Ovary (tissue), 9 donors: ENCODE measurements around the gene ATF6. TPM values are rescaled to one million over a fixed set of nuclear protein-coding genes. Genes with fewer than 3 reads are reported as not detected.

ENCODE experiments used
- DNase-seq, 5 donors: peaks; one replicate each; pipeline ENCODE4 v3.0.0-alpha.2; 2019 to 2020
- H3K27ac ChIP-seq, 2 donors: fragments of 200-600 bp; one replicate each; pipeline versions ENCODE4 v1.5.1 to v1.8.0; 2019 to 2022
- H3K27me3 ChIP-seq: fragments of 200-600 bp; one replicate; pipeline ENCODE4 v1.8.0; 2022
- H3K36me3 ChIP-seq: fragments of 200-600 bp; sonication (generic); one replicate; pipeline ENCODE4 v1.5.1; 2019
- H3K4me1 ChIP-seq: one replicate; pipeline ENCODE4 v1.8.1; 2013; ENCODE audit warnings: mild to moderate bottlenecking, moderate library complexity; ENCODE audit not compliant: insufficient read depth
- H3K4me3 ChIP-seq: fragments of 200-600 bp; sonication (generic); one replicate; pipeline ENCODE4 v1.5.1; 2017
- H3K9me3 ChIP-seq, 2 donors: fragments of 200-600 bp in 1 of 2; sonication (generic) in 1 of 2; one replicate each; pipeline versions ENCODE4 v1.5.1 to v1.8.1; 2013 to 2019; ENCODE audit warnings: mild to moderate bottlenecking in 1 of 2, moderate library complexity in 1 of 2
- CTCF ChIP-seq, 3 donors: fragments of 450-650 bp in 2 of 3; fragments of 200-600 bp in 1 of 3; IDR thresholded peaks; one replicate each; pipeline versions ENCODE4 v1.5.1 to v1.8.0; 2016 to 2022; ENCODE audit warnings: antibody characterized with exemption in 3 of 3, mild to moderate bottlenecking in 1 of 3
- EP300 ChIP-seq: sonication (generic); formaldehyde crosslinking; IDR thresholded peaks from one replicate; pipeline ENCODE4 v1.6.1; 2017; ENCODE audit warnings: antibody characterized with exemption
- POLR2A ChIP-seq: fragments of 450-650 bp; IDR thresholded peaks from one replicate; pipeline ENCODE4 v1.6.1; 2017; ENCODE audit warnings: antibody characterized with exemption, mild to moderate bottlenecking, moderate library complexity
- WGBS, 3 donors: extraction: QIAGEN DNeasy Blood & Tissue Kit in 1 of 3; methylation state at CpG; one replicate each; pipeline versions ENCODE4 v1.1.5 to v1.1.7; 2013 to 2017; 5-methylcytosine and 5-hydroxymethylcytosine counted together
- intact Hi-C, 4 donors: fragments of 100-400 bp; cut with DNase I; formaldehyde crosslinking; loops; one replicate each; pipeline versions ENCODE4 v1.11.0 to v1.15.1; 2022 to 2023
- polyA plus RNA-seq, 2 donors: library from polyadenylated mRNA; stranded (reverse); fragments of 200-250 nt in 1 of 2; fragments of 350-450 nt in 1 of 2; fragmentation: Illumina TruSeq in 1 of 2; extraction: RNeasy Lipid Tissue Mini Kit (QIAGEN cat#74804) in 1 of 2; gene quantifications; one replicate each; pipeline ENCODE4 v1.2.3, GENCODE V29; 2013 to 2014
- total RNA-seq, 7 donors: library from RNA; depleted of rRNA in 2 of 7; stranded (reverse); fragments of >200 nt in 2 of 7; fragmentation: NEBNext Ultra II Directional in 3 of 7; extraction: Animal tissue kit (Norgen Biotek cat#: 25700) in 3 of 7; gene quantifications; one replicate each; pipeline versions ENCODE4 v1.1.0 to v1.2.4, GENCODE V29; 2016 to 2023
- donor health status: DM: no; HTN: no; CAD: no; lungs with moderate emphysema.
- donor health status: DM: no; HTN: no; CAD: no.
- donor health status: Bipolar disorder and iron deficiency.
- donor health status: DM: yes; HTN: yes; CAD: no.
- donor health status: DM: no; HTN: no; CAD: no.
- donor health status: DM: yes; HTN: yes; CAD: no.

ATF6 gene
- total and polyA plus RNA-seq, 9 donors: 7.9 to 31.3 (median 23.4) TPM

- DNase-seq: no peak
- Histone ChIP-seq H3K4me1 (peaks cover 2% of the 10 kb centered on the region), H3K27me3 (no peaks in the 10 kb centered on the region), H3K9me3 (no peaks in the 10 kb centered on the region), H3K27ac (no peak overlapping the region), H3K4me3 (no peak overlapping the region), H3K36me3 (no peaks in the 10 kb centered on the region)
- 88 to 89% (median 88%) methylated on average over 2 of the region's 2 CpGs for WGBS, 3 donors
- intact Hi-C loops: no loop called here
- no peak for TF ChIP-seq CTCF (IDR thresholded peaks at IDR 0.05)
- TF ChIP-seq EP300: no peak
- no peak for TF ChIP-seq POLR2A
Measured at GRCh38 chr1:161928056-161928455, 161.9 kb downstream of the ATF6 start.

DNA sequence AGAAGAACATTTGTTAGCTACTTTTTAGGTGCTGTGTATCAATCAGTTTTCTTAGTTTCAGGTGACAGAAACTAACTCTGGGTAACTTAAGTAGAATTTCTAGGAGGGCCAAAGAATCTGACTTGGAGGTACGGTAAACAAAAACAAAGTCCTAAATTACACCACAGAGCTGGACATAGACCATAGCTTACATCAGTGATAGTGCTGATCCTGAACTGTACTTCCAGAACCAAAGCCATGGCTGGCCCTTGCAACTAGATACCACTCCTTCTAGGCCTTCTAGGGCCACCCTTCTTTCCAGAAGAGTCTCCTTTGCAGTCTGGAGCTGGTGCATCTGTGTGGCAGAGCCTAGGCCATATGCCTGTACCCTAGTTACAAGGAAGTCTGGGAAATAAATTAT is 163.0 kb downstream of the ATF6 start:
- DNase-seq: no peak
- Histone ChIP-seq H3K27me3 (no peaks in the 10 kb centered on the region), H3K36me3 (no peaks in the 10 kb centered on the region), H3K27ac (no peak overlapping the region), H3K4me3 (no peak overlapping the region), H3K4me1 (peaks cover 2% of the 10 kb centered on the region), H3K9me3 (no peaks in the 10 kb centered on the region)
- WGBS, 3 donors: 87 to 93% (median 92%) methylated on average over 1 of the region's 1 CpG
- TF ChIP-seq EP300 (no peak), CTCF (IDR thresholded peaks at IDR 0.05) (no peak), POLR2A (no peak)
- intact Hi-C loops: no loop called here

DNA sequence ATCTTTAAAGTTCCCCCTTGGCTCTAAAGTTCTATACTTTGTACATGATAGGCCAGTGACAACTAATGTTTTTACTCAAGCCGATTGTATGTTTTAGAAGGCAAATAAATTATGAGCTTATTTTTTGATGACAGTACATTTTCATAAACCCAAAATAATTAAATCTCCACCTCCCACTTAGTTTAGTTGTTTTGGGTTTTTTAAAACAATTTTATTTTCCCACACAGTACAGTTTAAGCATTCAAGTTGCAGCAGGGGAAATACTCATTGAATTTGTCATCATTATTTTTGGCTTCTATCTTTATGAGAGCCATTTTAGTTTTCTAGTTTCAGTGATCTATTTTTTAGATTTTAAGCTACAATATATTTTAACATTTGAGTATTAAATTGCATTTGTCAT is 163.9 kb downstream of the ATF6 start:
- TF ChIP-seq EP300 (no peak), CTCF (IDR thresholded peaks at IDR 0.05) (no peak), POLR2A (no peak)
- 6 to 9% (median 7%) methylated on average over 1 of the region's 1 CpG for WGBS, 3 donors
- Histone ChIP-seq H3K9me3 (no peaks in the 10 kb centered on the region), H3K27me3 (no peaks in the 10 kb centered on the region), H3K27ac (no peak overlapping the region), H3K36me3 (no peaks in the 10 kb centered on the region), H3K4me1 (peaks cover 2% of the 10 kb centered on the region), H3K4me3 (no peak overlapping the region)
- DNase-seq: no peak
- intact Hi-C loops: no loop called here

- no peak overlapping the region for H3K4me3 ChIP-seq
- H3K9me3 ChIP-seq: no peaks in the 10 kb centered on the region
- H3K4me1 ChIP-seq: peaks cover 2% of the 10 kb centered on the region
- no peak for DNase-seq
- intact Hi-C loops: no loop called here
- no peaks in the 10 kb centered on the region for H3K27me3 ChIP-seq
- no peaks in the 10 kb centered on the region for H3K36me3 ChIP-seq
- 58 to 90% (median 73%) methylated on average over 2 of the region's 2 CpGs for WGBS, 3 donors
- TF ChIP-seq EP300 (no peak), POLR2A (no peak), CTCF (IDR thresholded peaks at IDR 0.05) (no peak)
- H3K27ac ChIP-seq: no peak overlapping the region
Measured at GRCh38 chr1:161932668-161933067, 166.5 kb downstream of the ATF6 start.
